Vagina (tissue), 2 donors: ENCODE measurements around the gene ART1.

Experiments
- CTCF ChIP-seq, 3 experiments: fragments of 450-650 bp in 2 of 3; fragments of 200-600 bp in 1 of 3; sonication (generic) in 1 of 3; IDR thresholded peaks; one replicate each; pipeline ENCODE4 v1.5.1; 2017 to 2019; ENCODE audit warnings: antibody characterized with exemption in 3 of 3, mild to moderate bottlenecking in 2 of 3, moderate library complexity in 2 of 3
- POLR2A ChIP-seq, 2 donors: fragments of 450-650 bp; IDR thresholded peaks; one replicate each; pipeline ENCODE4 v1.6.1; 2017; ENCODE audit warnings: antibody characterized with exemption in 2 of 2, mild to moderate bottlenecking in 2 of 2, moderate library complexity in 2 of 2
- POLR2AphosphoS5 ChIP-seq, 2 donors: sonication (generic); formaldehyde crosslinking; IDR thresholded peaks; one replicate each; pipeline ENCODE4 v1.9.0; 2017; ENCODE audit warnings: antibody characterized with exemption in 2 of 2, mild to moderate bottlenecking in 2 of 2, low read depth in 1 of 2; ENCODE audit not compliant: insufficient read depth in 1 of 2

- no peak for TF ChIP-seq CTCF (IDR thresholded peaks at IDR 0.05)
- no peak for TF ChIP-seq POLR2AphosphoS5 (IDR thresholded peaks at IDR 0.05; ENCODE audit: insufficient read depth in 1 of 2, low read depth in 1 of 2)
- TF ChIP-seq POLR2A (IDR thresholded peaks at IDR 0.05): no peak
Observed at GRCh38 chr11:3669128-3669527, 24.2 kb downstream of the ART1 start.
